Neuron (in vitro differentiated cells): ENCODE measurements around the gene CLEC1A.
"Not testable (repeated sequence)": the region's sequence is repeated elsewhere in the genome, so short reads cannot be mapped to it uniquely, and the experiment has no call there.

Experiments
- H2AFZ ChIP-seq: one replicate; pipeline ENCODE4 v1.6.1; 2013; ENCODE audit warnings: low read depth, mild to moderate bottlenecking, inconsistent platforms, low read length, moderate library complexity
- H3K27me3 ChIP-seq: one replicate; pipeline ENCODE4 v1.6.1; 2013; ENCODE audit warnings: low read length; ENCODE audit not compliant: insufficient read depth
- H3K36me3 ChIP-seq: one replicate; pipeline ENCODE4 v1.6.1; 2013; ENCODE audit warnings: low read length; ENCODE audit not compliant: insufficient read depth
- H3K4me1 ChIP-seq: one replicate; pipeline ENCODE4 v1.6.1; 2013; ENCODE audit warnings: low read length; ENCODE audit not compliant: insufficient read depth
- H3K4me3 ChIP-seq: 2 replicates; pipeline ENCODE4 v1.5.1; 2013; ENCODE audit warnings: mild to moderate bottlenecking, low read length, moderate library complexity
- H3K9me3 ChIP-seq: one replicate; pipeline ENCODE4 v1.6.1; 2013; ENCODE audit warnings: low read length

CLEC1A gene

DNA sequence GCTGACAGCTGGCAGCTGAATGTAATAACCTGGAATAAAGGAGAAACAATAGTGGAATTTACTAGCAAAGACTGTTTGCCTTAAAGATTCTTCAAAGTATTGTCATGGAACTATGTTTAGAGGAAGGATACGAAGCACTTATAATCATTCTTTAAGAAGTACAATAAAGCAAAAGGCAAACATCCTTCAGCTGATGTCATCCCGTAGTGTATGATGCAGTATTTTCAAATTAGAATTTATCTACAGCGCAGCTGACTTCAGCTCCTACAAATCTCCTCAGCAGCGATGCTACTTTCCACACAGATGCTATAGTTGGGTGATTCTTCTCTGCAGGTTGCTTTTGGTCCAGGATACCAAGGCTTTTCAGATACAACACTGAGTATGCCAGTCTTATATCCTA, 31.5 kb downstream of the CLEC1A start:
- H3K36me3 ChIP-seq: no peaks in the 10 kb centered on the region

GRCh38 chr12:10065241-10065640, 33.5 kb downstream of the CLEC1A start:
- H3K27me3 ChIP-seq: peaks cover 2% of the 10 kb centered on the region
- no peak overlapping the region for H2AFZ ChIP-seq
- no peak overlapping the region for H3K4me3 ChIP-seq
- no peaks in the 10 kb centered on the region for H3K36me3 ChIP-seq
- H3K9me3 ChIP-seq: no peaks in the 10 kb centered on the region
- no peaks in the 10 kb centered on the region for H3K4me1 ChIP-seq

More for the DNA sequence above, 31.5 kb downstream of the CLEC1A start:
- Histone ChIP-seq H3K4me3 (no peak overlapping the region), H3K27me3 (no peaks in the 10 kb centered on the region), H2AFZ (no peak overlapping the region), H3K4me1 (no peaks in the 10 kb centered on the region), H3K9me3 (no peaks in the 10 kb centered on the region)

GRCh38 chr12:10058387-10058786, 40.4 kb downstream of the CLEC1A start:
- Histone ChIP-seq H3K27me3 (peaks cover 2% of the 10 kb centered on the region), H3K4me3 (no peak overlapping the region), H2AFZ (no peak overlapping the region), H3K9me3 (no peaks in the 10 kb centered on the region), H3K36me3 (no peaks in the 10 kb centered on the region), H3K4me1 (no peaks in the 10 kb centered on the region)

DNA sequence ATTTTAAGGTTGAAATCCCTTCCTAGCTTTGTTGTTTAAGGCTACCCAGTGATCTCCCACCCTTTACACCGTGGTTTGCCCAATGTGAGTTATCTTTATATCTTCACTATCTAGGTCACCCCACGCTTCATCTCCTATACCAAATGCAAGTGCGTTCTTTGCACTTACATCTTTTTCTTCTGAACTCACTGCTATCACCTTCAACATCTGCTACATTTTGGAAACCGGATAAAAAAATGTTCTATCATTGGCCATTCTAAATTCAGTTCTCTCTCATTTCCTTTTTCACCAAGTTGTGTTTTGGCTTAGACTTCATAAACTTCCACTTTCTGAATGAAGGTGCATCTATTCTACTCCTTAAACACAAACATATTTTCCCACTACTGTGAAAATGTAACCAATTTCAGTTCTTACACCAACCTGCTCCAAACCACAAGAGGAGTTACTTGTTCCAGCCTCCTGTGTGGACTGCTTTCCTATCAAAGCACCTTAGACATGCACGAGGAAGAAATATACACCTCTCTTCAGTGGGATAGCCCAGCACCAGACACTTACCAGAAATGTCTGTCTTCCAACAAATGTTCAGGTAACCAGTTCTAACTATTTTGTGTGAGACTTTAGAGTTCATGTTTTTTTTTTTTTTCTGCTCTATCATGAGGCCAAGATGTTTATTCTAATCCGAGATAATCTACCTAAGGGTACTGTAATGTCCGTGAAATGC, 46.4 kb downstream of the CLEC1A start:
- no peak overlapping the region for H2AFZ ChIP-seq
- H3K36me3 ChIP-seq: no peaks in the 10 kb centered on the region
- no peaks in the 10 kb centered on the region for H3K9me3 ChIP-seq
- H3K4me1 ChIP-seq: no peaks in the 10 kb centered on the region
- no peaks in the 10 kb centered on the region for H3K27me3 ChIP-seq
- no peak overlapping the region for H3K4me3 ChIP-seq

GRCh38 chr12:10048526-10048925, 50.3 kb downstream of the CLEC1A start:
- H3K9me3 ChIP-seq: no peaks in the 10 kb centered on the region
- H3K4me3 ChIP-seq: no peak overlapping the region
- no peak overlapping the region for H2AFZ ChIP-seq
- no peaks in the 10 kb centered on the region for H3K27me3 ChIP-seq
- H3K4me1 ChIP-seq: no peaks in the 10 kb centered on the region
- H3K36me3 ChIP-seq: no peaks in the 10 kb centered on the region

- no peak overlapping the region for H3K4me3 ChIP-seq
These were observed 56.6 kb downstream of the CLEC1A start for GRCh38 chr12:10042167-10042566.

DNA sequence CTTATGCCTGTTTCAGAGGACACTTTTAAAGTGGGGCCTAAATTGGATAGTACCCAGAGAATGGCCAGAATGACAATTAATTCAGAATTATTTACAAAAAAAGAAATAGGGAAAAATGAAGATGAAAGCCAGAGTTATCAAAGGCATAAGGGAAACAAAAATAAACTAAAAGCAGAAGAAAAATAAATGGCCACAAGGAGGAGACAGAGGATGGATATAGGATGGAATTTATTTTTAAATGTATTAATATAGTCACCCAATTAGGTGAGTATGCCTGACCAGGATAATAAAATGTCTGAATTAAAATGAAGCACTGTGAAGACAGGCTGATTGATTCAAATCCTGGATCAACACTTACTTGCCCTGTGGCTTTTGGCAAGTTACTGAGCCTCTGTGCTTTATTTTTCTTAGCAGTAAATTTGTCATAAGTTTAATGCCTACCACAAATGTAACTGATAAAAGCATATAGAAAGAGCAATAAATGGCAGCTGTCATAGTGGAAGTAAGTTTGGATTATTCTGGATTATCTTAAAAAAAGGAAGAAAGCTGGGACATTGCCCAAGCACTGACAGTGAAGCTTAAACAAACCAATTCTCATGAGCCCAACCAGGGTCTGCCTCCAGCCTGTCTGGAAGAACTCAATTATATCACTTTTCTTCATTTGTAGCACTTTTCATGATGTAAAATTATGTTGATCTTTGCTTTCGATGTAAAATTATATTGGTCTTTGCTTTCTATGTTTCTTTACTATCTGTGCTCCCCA, 64.8 kb downstream of the CLEC1A start:
- no peaks in the 10 kb centered on the region for H3K36me3 ChIP-seq
- peaks cover 2% of the 10 kb centered on the region for H3K4me1 ChIP-seq
- no peaks in the 10 kb centered on the region for H3K27me3 ChIP-seq
- H3K9me3 ChIP-seq: no peaks in the 10 kb centered on the region
- no peak overlapping the region for H3K4me3 ChIP-seq
- no peak overlapping the region for H2AFZ ChIP-seq

More at GRCh38 chr12:10042167-10042566, 56.6 kb downstream of the CLEC1A start:
- no peaks in the 10 kb centered on the region for H3K9me3 ChIP-seq
- H3K4me1 ChIP-seq: no peaks in the 10 kb centered on the region
- H3K27me3 ChIP-seq: no peaks in the 10 kb centered on the region
- no peak overlapping the region for H2AFZ ChIP-seq
- H3K36me3 ChIP-seq: no peaks in the 10 kb centered on the region

DNA sequence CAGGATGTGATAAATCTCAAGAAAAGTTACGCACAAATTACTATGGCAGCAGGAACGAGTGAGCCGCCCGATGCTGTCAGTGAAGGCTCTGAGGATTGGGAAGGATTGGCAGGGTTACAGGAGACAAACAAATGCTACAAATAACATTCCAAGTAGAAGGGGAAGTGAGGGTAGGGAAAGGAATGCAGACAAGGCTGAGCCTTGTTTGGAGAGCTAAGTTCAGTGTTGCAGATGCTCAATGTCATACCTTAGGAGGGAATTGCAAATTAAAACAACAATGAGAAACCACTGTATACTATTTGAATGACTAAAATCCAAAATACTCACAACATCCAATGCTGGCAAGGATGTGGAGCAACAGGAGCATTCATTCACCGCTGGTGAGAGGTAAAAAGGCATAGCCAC, 67.0 kb downstream of the CLEC1A start:
- Histone ChIP-seq H3K9me3 (no peaks in the 10 kb centered on the region), H3K36me3 (no peaks in the 10 kb centered on the region), H3K27me3 (no peaks in the 10 kb centered on the region), H3K4me3 (no peak overlapping the region), H3K4me1 (peaks cover 2% of the 10 kb centered on the region), H2AFZ (no peak overlapping the region)

GRCh38 chr12:10031321-10031720, 67.5 kb downstream of the CLEC1A start:
- H3K9me3 ChIP-seq: no peaks in the 10 kb centered on the region
- no peaks in the 10 kb centered on the region for H3K27me3 ChIP-seq
- peaks cover 2% of the 10 kb centered on the region for H3K4me1 ChIP-seq
- H2AFZ ChIP-seq: no peak overlapping the region
- H3K4me3 ChIP-seq: no peak overlapping the region
- no peaks in the 10 kb centered on the region for H3K36me3 ChIP-seq

- peaks cover 2% of the 10 kb centered on the region for H3K4me1 ChIP-seq
- no peaks in the 10 kb centered on the region for H3K36me3 ChIP-seq
- no peaks in the 10 kb centered on the region for H3K9me3 ChIP-seq
- no peak within 1 kb of the TSS for H2AFZ ChIP-seq
- no peaks in the 10 kb centered on the region for H3K27me3 ChIP-seq
- no peak within 1 kb of the TSS for H3K4me3 ChIP-seq
These were observed 68.3 kb downstream of the CLEC1A start, which contains the start of gene CLEC9A for GRCh38 chr12:10030446-10030845. Gene CLEC9A (plus strand): TSS chr12:10030682. CDS start chr12:10052688, 22,006 bp downstream.

DNA sequence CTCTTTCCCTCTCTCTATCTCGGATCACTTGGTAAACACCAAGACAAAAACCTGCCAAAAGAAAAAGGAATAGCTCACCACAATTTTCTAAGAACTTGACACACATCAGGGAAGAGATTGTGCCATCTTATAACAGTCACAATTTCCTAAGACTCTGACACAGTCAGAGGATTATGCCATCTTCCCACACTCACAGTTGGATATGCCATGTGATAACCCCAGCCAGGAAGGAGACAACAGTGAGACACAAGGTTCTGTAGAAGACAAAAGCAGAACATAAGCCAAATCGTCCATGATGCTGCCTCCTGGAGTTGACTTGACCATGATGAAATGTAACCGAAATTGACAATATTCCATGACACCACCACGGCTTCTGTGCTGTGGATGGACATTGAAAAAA, 71.1 kb downstream of the CLEC1A start:
- no peak overlapping the region for H2AFZ ChIP-seq
- no peaks in the 10 kb centered on the region for H3K27me3 ChIP-seq
- H3K4me1 ChIP-seq: peaks cover under 1% of the 10 kb centered on the region
- no peaks in the 10 kb centered on the region for H3K36me3 ChIP-seq
- H3K4me3 ChIP-seq: no peak overlapping the region
- no peaks in the 10 kb centered on the region for H3K9me3 ChIP-seq

DNA sequence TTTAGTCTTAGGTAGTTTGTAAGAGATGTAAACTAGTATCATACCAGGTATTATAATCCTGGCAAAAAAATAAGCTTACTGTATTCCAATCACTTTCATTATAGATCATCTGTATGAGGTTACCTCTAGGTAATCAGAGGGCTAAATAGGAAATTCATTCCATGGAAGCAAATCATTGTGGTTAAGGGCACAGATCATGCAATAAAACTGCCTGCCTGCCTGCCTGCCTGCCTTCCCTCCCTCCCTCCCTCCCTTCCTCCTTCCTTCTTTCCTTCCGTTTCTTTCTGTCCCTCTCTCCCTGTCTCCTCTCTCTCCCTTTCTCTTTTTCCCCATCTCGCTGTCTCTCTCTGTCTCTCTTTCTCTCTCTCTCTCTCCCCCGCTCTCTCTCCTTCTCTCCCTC, 71.5 kb downstream of the CLEC1A start:
- Histone ChIP-seq H2AFZ (no peak overlapping the region), H3K4me3 (no peak overlapping the region), H3K36me3 (no peaks in the 10 kb centered on the region), H3K27me3 (no peaks in the 10 kb centered on the region), H3K4me1 (no peaks in the 10 kb centered on the region), H3K9me3 (no peaks in the 10 kb centered on the region)

GRCh38 chr12:10026666-10027065, 72.1 kb downstream of the CLEC1A start:
- H3K9me3 ChIP-seq, H3K4me1 ChIP-seq, H3K4me3 ChIP-seq, H3K27me3 ChIP-seq, H3K36me3 ChIP-seq, H2AFZ ChIP-seq: not testable (repeated sequence)
